Activated CD4-positive, alpha-beta T cell treated with anti-CD3 and anti-CD28 coated beads, Interleukin-2, Interleukin-4, amounts not matched to agents 100 ng/mL and 50 ng/mL, durations not matched to agents 16 hours and 8 hours (primary cell): ENCODE data around the gene ATAD2B.
A peak's percentile ranks its signal among the peaks of the same experiment; 100 is the strongest.

Source experiments
- DNase-seq: peaks from one replicate; pipeline ENCODE4 v3.0.0-alpha.2; 2020; ENCODE audit warnings: low spot score

The ATAD2B gene

DNA sequence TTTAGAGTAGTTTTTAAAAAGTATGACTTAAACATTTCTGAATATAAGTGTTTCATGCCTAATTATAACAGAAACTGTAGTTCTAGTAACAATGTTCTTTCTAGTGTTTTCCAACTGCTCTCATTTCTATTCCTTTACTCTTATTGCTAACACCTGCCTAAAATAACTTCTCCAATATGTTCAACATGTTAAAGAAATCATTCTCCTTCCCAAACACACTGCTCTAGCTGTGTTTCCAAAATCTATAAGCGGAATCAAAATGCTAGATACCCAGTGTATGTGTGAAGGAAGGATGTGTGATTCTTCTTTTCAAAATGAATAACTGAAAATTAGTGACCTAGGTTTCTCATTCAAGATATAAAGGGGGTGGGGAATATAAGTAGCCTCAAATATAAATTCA, 89.1 kb downstream of the ATAD2B start:
- DNase-seq = no peak

DNA sequence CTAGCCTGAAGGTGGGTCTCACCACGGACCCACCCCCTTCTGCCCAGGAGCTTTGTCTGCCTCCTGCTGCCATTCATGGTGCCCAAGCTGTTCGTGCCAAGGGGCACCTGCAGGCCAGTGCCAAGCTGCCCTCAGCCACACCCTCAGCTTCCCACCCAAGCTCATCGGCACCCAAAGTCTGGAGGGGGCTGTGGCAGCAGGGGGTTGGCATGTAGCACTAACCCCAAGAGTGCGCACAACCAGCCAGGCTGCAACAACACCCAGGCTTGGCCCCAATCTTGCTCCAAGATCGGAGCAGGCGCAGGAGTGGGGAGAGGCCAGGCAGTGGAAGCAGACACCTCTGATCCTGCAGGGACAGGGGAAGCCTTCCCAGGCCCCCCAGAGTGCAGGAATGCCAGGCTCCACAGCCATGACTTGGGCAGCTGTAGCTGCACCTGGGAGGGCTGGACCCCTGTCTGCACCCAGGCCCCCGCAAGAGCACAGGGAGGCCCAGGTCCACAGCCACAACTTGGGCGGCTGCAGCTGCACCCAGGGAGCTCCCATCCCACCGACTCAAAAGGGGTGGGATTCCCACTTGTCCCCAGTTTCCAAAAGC, 89.9 kb downstream of the ATAD2B start:
- DNase-seq = no peak

DNA sequence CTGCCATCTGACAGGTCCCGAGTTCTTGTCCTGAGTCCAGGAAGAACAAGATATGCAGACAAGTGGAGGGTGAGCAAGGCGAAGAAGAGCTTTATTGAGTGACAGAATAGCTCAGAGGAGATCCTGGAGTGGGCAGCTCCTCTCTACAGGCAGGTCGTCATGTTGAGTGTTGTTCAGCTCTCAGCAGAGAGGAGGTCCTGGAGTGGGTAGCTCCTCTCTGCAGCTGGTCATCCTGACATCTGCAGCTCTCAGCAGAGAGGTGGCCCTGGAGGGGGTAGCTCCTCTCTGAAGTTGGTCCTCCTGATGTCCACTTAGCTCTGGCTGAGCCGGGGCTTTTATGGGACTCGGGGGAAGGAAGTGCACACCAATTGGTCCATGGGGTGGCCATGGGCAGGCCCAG, 90.4 kb downstream of the ATAD2B start:
- DNase-seq = no peak

DNA sequence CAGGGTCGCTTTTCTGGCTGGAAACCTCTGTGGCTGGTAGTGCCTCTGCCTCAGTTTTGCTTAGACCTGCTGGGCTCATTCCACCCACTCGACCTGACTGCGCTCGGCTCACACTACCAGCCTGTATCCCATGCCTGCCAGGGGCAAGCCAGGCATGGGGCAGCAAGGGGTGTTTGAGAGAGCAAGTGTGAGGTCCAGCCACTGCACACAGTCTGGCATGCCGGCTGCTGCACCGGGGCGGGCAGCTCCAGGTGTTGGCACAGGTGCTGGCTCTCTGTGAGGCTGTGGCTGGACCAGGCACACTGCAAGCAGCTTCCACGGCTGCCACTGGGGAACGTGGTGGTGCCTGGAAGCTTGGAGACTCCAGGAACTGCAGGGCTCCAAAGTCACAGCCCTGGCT, 90.9 kb downstream of the ATAD2B start:
- DNase-seq = no peak

DNA sequence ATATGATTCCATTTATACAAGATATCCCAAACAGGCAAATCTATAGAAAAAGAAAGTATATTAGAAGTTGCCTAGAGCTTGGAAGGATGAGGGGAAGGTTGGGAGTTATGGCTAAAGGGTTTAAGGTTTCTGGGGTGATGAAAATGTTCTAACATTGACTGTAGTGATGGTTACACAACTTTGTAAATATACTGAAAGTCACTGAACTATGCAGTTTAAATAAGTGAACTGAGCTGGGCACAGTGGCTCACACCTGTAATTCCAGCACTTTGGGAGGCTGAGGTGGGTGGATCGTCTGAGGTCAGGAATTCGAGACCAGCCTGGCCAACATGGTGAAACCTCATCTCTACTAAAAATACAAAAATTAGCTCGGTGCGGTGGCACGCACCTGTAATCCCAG, 91.5 kb downstream of the ATAD2B start:
- no peak for DNase-seq

DNA sequence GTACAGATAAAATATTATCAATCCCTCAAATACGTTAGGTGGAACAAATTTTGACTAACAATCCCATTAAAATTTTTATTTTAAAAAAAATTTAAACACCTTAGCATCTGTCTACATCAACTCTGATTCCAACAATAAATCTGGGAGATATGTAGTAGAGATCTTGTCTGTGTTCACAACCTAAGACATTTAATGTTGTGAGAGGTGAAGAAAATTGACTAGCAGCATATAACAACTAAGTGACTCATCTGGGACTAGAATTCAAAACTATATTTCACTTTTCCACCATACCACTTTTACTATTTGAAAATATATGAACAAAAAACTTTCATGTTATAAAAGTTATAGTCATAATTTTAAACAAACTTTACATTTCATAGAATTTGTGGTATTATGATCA, 97.9 kb downstream of the ATAD2B start:
- DNase-seq = no peak

DNA sequence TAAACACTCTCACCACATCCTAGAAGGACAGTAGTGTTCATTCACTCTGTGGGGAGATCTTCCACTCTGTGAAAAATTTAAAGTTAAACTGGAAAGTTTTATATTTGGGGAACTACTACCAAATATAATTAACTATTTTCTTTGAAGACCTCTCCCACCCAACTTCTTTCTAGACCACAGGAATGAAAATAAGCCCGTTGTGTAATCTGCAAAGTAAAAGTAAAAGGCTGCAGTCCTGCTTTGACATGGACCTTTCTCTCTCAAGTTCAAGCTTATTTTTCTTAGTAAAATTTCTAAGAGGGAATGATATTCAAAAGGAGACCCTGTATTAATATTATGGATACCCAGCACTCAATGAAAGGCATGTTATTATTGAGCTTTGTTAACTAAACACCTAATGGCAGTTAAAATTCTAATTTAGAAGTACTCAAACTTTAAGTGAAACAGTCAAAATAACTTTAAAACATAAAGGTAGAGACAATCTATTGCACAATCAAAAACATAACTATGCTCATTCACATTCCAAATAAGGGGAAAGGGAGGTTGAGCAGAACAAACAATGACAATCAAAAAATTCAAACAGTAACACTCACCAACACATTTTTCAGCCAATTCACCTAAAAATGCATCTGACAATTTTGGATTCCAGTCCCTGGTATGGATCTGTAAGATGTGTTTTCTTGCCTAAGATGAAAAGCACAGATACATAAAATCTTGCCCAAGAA, 98.5 kb downstream of the ATAD2B start:
- no peak for DNase-seq

DNA sequence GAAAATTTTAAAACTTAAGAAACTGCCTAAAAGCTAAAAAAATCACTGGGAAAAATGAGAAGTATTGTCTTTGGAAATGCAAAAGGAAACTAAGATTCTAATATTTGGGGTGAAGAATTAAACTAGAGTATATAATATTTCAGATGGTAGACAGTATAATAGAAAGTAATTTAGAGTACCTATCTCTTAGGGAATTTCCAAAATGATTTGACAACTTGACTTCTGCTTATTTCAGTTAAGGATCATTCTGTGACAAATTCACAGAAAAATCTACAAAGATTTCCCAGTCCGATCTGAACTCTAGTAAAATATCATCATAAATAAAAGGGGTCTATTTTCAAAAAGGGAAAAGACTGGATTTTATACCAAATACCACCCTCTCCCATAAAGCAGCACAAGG, 99.6 kb downstream of the ATAD2B start:
- DNase-seq = no peak

DNA sequence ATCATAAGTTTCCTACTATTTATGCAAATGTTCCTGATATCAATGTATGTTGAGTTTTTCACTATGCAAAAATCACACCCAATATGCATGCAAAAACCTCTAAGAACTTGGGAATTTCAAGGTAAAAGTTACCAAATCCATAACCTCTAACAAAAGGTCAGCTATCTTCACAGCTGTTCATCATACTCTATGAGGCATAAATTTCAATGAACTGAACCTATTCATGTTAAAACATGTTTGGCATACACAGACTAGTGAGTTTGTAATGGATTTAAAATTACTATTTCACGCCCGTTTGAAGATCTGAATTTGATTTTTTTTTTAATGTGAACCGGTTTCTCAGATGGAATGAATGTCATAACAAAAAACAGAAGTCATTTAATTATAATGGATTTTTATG, 100.2 kb downstream of the ATAD2B start:
- no peak for DNase-seq

DNA sequence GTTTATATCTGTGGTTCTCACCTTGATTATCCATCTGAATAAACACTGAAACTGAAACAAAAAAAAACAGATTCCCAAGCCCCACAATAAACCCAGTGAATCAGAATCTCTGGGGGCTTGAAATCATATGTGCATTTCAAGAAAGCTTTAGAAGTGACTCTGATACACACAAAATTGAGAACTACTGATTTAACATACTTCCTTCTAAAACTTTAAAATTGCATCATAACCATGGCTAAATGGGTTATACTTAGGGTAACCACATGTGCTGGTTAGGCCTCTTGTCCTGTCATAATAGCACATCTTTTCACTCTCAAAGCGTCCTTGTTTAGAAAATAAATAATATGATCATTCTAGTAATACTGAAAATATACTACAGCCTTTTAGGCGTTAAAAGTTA, 100.9 kb downstream of the ATAD2B start:
- DNase-seq = peak; percentile 5

DNA sequence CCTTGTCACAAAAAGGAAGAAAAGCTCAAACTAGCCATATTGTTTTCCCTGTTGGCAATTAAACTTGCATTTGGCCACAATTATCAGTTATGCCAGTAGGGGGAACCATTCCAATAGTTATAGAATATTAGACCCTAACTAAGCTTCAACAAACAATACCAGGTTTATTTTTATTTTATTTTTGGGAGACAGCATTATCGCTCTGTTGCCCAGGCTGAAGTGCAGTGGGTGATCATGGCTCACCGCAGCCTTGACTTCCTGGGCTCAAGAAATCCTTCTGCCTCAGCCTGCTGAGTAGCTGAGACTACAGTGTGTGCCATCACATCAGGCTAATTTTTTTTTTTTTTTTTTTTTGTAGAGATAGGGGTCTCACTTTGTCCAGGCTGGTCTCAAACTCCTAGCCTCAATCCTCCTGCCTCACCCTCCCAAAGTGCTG, 102.1 kb downstream of the ATAD2B start:
- DNase-seq = peak; percentile 62

DNA sequence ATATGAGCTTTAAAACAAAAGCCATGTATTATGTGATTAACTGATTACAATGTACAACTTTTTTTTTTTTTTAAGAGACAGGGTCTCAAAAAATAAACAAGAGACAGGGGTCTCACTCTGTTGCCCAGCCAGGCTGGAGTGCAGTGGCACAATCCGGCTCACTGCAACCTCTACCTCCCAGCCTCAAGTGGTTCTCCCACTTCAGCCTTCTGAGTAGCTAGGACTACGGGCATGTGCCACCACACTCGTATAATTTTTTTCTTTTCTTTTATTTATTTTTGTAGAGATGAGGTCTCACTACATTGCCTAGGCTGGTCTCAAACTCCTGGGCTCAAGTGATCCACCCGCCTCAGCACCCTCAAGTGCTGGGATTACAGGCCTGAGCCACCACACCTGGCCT, 103.1 kb downstream of the ATAD2B start:
- no peak for DNase-seq

DNA sequence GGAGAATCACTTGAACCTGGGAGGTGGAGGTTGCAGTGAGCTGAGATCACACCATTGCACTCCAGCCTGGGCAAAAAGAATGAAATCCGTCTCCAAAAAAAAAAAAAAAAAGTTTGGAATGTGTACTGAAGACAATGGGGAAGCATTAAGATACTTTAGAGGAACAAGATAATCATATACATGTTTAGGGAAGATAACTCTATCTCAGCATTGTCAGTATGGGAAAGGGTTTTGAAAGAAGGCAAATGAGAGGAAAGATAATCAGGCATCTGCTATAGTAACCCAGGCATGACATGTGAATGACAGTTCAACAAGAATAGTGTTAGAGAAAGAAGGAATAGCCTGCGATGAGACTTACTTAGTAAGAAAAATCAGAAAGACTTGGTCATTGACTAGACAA, 112.0 kb downstream of the ATAD2B start:
- no peak for DNase-seq

DNA sequence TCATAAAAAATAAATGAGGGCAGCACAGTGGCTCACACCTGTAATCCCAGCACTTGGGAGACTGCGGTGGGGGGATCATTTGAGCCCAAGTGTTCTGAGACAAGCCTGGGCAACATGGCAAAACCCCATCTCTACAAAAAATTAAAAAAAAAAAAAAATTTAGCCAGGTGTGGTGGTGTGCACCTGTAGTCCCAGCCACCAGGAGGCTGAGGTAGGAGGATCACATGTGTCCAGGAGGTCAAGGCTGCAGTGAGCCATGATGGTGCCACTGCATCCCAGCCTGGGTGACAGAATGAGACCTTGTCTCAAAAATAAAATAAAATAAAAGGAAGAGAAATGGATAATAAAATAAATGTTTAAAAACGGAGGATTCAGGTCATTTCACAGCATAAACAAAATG, 113.5 kb downstream of the ATAD2B start:
- no peak for DNase-seq

DNA sequence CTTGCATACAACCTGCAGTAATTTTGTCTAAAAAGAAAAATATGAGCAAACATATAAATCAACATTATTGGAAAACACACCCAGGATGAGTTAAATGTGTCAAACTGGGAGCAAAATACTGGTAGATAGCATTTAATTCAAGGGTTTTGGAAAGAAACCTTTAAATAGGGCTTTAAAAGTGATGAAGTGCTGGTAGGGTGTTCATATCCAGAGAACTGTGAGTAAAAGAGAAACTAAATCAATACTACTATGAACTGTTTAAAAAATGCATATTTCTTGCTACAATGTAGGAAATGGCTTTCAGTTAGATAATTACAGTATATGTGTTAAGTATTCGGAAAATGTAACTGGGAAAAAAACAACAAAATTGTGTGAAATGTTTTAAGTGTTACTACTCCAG, 117.8 kb downstream of the ATAD2B start:
- peak; percentile 42 for DNase-seq

DNA sequence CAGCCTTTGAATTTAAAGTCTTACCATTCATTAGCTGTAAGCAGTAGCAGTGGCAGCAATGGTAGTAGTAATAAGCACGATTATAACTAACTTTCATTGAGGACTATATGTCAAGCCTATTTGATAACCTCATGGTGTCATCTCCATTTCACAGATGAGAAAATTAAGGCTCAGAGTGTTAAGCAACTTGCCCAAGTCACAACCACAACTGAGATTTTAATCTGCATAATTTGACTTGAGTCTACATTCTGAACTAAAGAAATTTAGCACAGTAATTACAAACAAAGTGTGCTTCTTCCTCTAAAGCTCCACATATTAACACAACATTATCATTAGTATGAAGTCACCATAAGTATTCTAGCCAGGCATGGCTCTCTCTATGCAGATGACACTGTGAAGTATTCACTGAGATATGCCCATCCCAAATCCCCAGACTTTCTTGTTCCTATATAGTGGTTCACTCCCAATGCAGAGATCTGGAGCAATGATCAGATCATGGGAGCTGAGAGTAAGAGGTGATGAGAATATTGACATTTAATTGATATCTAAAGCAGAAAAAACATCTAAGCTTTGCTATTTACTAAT, 120.2 kb downstream of the ATAD2B start:
- no peak for DNase-seq

DNA sequence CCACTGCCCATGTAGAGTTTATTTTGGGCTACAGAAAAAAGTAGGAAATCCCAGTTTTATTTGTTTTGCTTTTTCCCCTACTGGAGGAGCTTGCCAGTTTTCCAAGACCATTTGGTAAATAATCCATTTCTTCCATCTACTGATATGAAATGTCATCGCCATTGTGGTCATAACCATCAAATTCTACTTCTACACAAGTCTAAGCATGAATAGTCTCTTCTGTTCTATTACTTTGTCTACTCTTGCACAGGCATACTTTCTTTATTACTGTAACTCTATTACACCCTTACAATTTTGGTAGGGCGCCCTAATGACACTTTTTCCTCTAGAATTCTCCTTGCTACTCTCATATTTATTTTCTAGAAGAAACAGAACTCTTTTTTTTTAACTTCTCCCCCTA, 120.7 kb downstream of the ATAD2B start:
- no peak for DNase-seq

DNA sequence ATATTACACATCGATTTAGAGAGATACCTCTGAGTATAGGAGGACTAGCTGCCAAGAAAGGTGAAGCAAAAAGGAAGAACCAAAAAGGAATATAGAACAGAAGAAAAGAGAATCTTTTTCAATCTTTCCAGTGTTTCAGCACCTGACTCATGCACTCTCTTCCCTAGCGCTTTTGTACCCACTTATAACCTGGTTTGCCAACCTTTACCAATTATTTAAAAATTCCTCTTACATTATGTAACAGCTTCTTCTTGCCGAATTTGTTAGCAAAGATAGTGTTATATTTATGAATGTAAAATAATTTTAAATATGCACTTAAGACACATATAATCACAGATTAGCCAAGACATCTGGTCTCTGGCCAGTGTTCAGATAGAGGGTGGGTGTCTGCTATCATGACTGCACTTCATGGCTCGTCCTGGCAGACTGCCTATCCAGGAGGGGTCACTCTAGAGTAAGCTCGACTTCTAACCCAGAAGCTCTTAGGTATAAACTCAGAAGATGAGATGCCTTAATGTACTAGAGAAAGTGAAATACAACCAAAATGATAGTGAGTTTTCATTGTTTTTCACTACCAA, 122.9 kb downstream of the ATAD2B start:
- DNase-seq = no peak

DNA sequence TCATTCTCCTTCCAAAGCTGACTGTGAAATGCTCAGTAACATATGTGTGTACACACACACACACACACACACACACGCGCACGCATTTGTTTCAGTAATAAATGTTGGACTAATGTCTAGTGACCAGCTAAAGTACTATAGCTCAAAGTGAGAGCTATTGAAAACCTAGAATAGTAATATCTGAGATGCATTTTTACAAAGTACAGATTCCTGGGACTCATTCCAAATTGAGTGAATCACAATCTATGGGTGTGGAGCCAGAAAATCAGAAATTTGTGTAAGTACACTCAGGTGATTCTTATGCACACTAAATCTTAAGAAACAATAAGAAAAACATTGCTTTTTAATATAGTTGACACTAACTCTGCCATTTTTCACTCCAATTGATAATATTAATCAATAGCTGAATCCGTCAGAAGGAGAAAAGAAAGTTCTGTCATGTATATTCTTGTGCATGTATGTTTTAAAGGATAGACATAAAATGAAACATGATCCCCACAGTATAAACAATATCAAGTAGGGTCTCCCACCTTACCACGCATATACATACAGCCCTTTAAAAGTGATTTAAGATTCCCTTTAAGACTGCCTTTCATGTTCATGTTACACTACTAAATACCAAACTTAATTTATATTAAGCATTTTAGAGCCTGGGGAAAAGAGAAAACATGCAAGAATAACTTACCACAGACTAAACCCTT, 123.5 kb downstream of the ATAD2B start:
- DNase-seq = no peak

DNA sequence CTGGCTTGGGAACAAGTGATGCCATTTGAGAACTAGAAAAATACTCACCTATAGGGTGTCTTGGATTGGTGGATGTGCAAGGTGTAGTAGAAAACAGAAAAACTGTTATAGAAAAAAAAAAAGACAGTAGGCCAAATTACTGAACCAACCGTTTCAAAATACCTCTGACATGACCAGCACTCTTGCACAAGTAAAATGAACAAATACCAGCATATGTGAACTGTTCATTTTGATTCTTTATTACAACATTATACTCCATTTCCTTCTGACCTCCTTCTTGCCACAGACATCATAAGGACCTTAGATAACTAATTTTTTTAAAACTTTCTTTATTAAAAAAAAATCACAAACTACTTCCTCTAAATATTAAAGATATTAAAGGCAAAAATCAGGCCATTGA, 125.5 kb downstream of the ATAD2B start:
- no peak for DNase-seq

DNA sequence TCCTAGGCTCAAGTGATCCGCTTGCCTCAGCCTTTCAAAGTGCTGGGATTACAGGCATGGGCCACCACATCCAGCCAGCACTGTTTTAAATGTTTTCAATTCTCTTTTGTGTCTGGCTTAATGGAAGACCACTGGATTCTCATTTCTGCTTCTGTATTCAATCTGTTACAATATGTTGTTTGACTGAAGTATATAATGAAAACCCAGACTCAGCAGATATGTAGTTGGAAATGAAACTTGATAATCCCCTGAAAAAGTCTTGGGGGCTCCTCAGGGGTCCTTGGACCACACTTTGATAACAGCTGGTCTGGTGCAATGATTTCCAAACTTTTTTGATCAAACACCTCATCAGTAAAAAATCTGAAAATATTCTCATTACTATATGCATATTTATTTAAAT, 132.7 kb downstream of the ATAD2B start:
- DNase-seq = no peak

DNA sequence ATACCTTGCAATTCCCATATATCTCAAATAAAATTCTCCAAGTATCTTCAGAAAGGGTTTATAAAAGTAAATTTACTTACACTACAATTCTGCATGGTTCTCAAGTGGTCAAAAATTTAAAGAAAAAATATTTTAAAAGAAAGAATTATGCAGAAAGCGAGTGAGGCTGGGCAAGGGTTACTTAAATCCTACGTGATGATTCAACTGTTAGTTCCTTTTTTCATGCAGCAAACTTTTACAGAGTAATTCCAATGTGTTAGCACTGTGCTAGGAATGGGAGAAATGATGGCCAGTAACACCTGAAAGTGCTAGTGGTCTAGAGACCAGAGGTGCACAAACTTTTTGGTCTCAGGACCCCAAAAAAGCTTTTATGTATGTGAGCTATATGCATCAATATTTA, 133.4 kb downstream of the ATAD2B start:
- DNase-seq = no peak

DNA sequence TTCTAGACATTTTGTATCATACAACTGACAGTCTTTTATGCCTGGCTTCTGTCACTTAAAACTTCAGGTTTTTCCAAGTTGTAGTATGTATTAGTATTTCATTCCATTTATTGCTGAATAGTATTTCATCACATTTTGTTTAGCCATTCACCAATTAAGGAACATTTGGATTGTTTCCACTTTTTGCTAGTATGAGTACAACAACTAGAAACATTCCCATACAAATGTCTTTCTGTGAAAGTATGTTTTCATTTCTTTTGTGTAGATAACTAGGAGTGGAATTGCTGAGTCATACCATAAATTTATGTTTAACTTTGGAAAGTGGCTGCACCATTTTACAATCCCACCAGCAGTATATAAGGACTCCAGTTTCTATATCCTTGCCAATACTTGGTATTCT, 135.9 kb downstream of the ATAD2B start:
- no peak for DNase-seq
